Sciatic nerve (tissue), 2 donors: Measurements from ENCODE around the gene ASAP2. TPM values are rescaled to one million over a fixed set of nuclear protein-coding genes. Genes with fewer than 3 reads are reported as not detected.

Experiments used
- ATAC-seq: fragments of 200-7000 bp; cut with Tn5 transposase; one replicate; pipeline ENCODE4 v1.9.1; 2020; ENCODE audit warnings: mild to moderate bottlenecking, moderate library complexity
- DNase-seq: peaks from one replicate; pipeline ENCODE4 v3.0.0-alpha.2; 2020; ENCODE audit warnings: low spot score
- intact Hi-C: fragments of 100-400 bp; cut with DNase I; formaldehyde crosslinking; loops from one replicate; pipeline ENCODE4 v1.14.2; 2022
- total RNA-seq: library from RNA; stranded (reverse); fragmentation: NEBNext Ultra II Directional; extraction: Animal tissue kit (Norgen Biotek cat#: 25700); gene quantifications from one replicate; pipeline ENCODE4 v1.2.1, GENCODE V29; 2021
- donor health status: DM: no; HTN: no; CAD: no.
- donor health status: DM: no; HTN: no; CAD: no.

The ASAP2 gene
- total RNA-seq, 1 donor from 2014 or later = 47.1 TPM

- no peak for ATAC-seq
- no peak for DNase-seq
- intact Hi-C loops = no loop called here
Measured at GRCh38 chr2:9344434-9344833, 137.8 kb downstream of the ASAP2 start.

- intact Hi-C loops = no loop called here
- DNase-seq = no peak
- no peak for ATAC-seq
Measured at GRCh38 chr2:9345343-9345742, 138.7 kb downstream of the ASAP2 start.

GRCh38 chr2:9345997-9346396 is 139.4 kb downstream of the ASAP2 start:
- DNase-seq (no peak), ATAC-seq (no peak)
- intact Hi-C loops = no loop called here

- intact Hi-C loops = no loop called here
- ATAC-seq (no peak), DNase-seq (no peak)
Measured at GRCh38 chr2:9346885-9347284, 140.3 kb downstream of the ASAP2 start.

- DNase-seq (peak; percentile 75), ATAC-seq (peak; percentile 98)
- intact Hi-C loops = no loop called here
Measured at GRCh38 chr2:9347411-9347881, 140.8 kb downstream of the ASAP2 start.

GRCh38 chr2:9354318-9354717 is 147.7 kb downstream of the ASAP2 start:
- DNase-seq (no peak), ATAC-seq (no peak)
- intact Hi-C loops = loop anchor here (10.0 kb wide), 1 partner anchor 210 kb away; no protein-coding TSS in a partner anchor

- no peak for DNase-seq
- no peak for ATAC-seq
- intact Hi-C loops = loop anchor here (10.0 kb wide), 1 partner anchor 210 kb away; no protein-coding TSS in a partner anchor
Measured at GRCh38 chr2:9355270-9355669, 148.7 kb downstream of the ASAP2 start.

- no peak for DNase-seq
- intact Hi-C loops = loop anchor here (10.0 kb wide), 1 partner anchor 211 kb away; no protein-coding TSS in a partner anchor
- no peak for ATAC-seq
Measured at GRCh38 chr2:9355716-9356115, 149.1 kb downstream of the ASAP2 start.

- ATAC-seq = no peak
- intact Hi-C loops = loop anchor here (10.0 kb wide), 1 partner anchor 211 kb away; no protein-coding TSS in a partner anchor
- no peak for DNase-seq
Measured at GRCh38 chr2:9356261-9356660, 149.6 kb downstream of the ASAP2 start.

- no peak for DNase-seq
- ATAC-seq = no peak
- intact Hi-C loops = loop anchor here (10.0 kb wide), 1 partner anchor 214 kb away; no protein-coding TSS in a partner anchor
Measured at GRCh38 chr2:9358846-9359245, 152.2 kb downstream of the ASAP2 start.

GRCh38 chr2:9359463-9359862 is 152.9 kb downstream of the ASAP2 start:
- intact Hi-C loops = loop anchor here (10.0 kb wide), 1 partner anchor 215 kb away; no protein-coding TSS in a partner anchor
- DNase-seq (no peak), ATAC-seq (no peak)

- intact Hi-C loops = no loop called here
- DNase-seq = no peak
- ATAC-seq = no peak
Measured at GRCh38 chr2:9360110-9360509, 153.5 kb downstream of the ASAP2 start.

GRCh38 chr2:9360701-9361100 is 154.1 kb downstream of the ASAP2 start:
- DNase-seq = no peak
- ATAC-seq = no peak
- intact Hi-C loops = no loop called here

- no peak for ATAC-seq
- intact Hi-C loops = no loop called here
- no peak for DNase-seq
Measured at GRCh38 chr2:9364373-9364772, 157.8 kb downstream of the ASAP2 start.

GRCh38 chr2:9364791-9365497 is 158.3 kb downstream of the ASAP2 start:
- DNase-seq (no peak), ATAC-seq (no peak)
- intact Hi-C loops = no loop called here

- ATAC-seq = no peak
- intact Hi-C loops = no loop called here
- no peak for DNase-seq
Measured at GRCh38 chr2:9365498-9366019, 158.9 kb downstream of the ASAP2 start.

GRCh38 chr2:9366026-9366425 is 159.4 kb downstream of the ASAP2 start:
- intact Hi-C loops = no loop called here
- ATAC-seq (no peak), DNase-seq (no peak)

- ATAC-seq = no peak
- intact Hi-C loops = no loop called here
Measured at GRCh38 chr2:9370746-9371145, 164.1 kb downstream of the ASAP2 start.

GRCh38 chr2:9373047-9373446 is 166.4 kb downstream of the ASAP2 start:
- intact Hi-C loops = no loop called here
- ATAC-seq = no peak
- no peak for DNase-seq

More at GRCh38 chr2:9370746-9371145, 164.1 kb downstream of the ASAP2 start:
- DNase-seq = peak; percentile 40

GRCh38 chr2:9373476-9373875 is 166.9 kb downstream of the ASAP2 start:
- intact Hi-C loops = no loop called here
- DNase-seq = no peak
- ATAC-seq = no peak
